Cerebellar cortex (tissue), 1 donor: ENCODE measurements around the gene BCL7A.
"Not testable (repeated sequence)": the region's sequence is repeated elsewhere in the genome, so short reads cannot be mapped to it uniquely, and the experiment has no call there.

ENCODE experiments used
- DNase-seq: peaks from one replicate; pipeline ENCODE4 v3.0.0-alpha.2; 2015; ENCODE audit warnings: low spot score

The BCL7A gene

DNA sequence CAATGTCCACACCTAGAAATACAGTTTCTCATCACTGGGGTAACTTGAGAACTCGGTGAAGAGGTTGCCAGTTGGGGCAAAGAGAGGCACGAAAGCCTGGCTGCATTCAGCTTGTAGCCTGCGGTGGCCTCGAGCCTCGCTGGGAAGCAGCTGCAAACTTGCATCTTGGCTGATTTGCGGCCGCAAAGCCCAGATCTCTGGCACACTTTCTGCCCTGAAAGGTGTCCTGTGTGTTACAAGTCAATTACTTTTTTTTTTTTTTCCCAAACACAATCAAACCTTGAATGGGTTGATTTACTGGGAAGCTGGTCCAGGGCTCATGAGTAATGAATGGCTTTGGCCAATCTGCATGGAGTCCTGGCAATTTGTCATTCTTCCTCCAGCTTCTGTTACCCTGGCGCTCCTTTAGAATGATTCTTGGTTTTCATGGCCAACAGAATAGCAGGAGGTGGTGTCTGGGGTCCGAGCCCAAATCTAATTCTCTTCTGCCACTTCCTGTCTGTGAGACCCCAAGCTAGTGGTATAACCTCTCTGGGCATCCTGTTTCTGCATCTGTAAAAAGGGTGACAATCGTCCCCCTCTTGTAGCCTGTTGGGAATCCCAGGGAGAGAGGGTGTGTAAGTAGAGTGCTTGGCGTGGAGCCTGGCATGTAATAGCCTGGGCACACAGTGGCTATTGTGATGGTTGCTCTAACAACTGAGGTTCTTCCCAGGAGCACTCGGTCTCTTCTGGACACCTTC is 6.7 kb downstream of the BCL7A start:
- peak; percentile 71 for DNase-seq

DNA sequence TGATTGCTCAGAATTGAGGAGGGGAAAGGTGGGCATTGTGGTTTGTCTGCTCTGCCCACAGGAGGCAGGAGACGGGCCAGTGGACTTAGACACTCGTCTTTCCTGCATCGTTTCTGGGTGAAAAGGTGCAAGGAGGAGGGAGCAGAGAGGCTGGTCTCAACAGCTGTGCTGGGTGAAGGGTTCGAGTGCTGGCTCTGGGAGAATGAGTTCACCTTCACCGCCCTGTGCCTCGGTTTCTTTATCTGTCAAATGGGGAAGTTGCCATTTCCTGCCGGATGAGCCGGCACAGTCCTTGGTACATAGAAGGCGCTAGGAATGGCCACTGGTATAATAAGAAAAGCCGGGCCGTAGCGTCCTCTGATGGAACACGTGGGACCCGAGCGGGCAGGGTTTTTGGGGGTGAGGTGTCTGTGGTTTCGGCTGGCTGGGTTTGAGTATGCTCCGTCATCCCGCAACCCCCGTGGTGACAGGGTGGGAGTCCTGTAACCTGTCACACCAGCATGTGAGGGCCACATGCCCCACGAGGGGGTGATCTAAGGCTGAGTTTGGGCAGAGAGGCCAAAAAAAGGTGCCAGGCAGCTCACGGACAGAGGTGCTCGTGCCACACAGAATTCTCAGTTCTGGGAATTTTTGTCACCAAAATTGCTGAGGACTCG is 7.3 kb downstream of the BCL7A start:
- no peak for DNase-seq

DNA sequence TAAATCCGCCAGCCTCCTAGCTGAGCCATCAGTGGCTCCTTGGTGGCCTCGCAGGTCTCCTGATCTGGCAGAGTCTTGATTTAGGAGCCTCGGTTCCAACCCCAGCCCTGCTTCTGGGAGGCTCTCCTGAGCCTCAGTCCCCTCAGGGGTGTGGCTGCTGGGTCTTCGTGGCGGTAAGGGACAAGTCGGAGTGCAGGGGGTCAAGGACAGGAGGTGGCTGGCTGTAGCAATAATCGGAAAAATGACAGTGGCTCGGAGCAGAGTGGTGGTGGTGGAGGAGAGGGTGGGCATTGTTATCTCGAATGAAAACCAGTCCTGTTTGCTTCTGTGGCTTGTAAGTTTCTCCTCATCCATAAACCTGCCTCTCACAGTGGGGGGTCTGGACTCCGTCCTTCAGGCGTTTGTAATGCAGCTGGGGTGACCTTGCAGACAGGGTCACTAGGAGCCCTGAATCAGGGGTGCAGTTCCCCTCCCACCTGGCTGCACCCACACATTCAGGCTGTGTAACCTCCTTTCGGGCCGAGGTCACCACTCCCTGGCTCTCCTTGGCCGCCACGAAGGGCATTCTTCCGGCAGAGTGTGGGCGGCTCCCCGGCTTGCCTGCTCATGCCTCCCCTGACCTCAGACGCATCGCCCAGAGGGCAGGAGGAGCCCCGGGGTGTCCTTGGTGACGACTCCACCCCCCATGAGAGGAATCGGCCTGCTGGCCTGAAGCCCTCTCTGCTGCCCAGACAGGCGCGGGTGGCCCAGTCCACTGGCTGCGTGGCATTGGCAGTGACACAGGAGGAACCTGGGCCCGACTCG is 8.1 kb downstream of the BCL7A start:
- no peak for DNase-seq

DNA sequence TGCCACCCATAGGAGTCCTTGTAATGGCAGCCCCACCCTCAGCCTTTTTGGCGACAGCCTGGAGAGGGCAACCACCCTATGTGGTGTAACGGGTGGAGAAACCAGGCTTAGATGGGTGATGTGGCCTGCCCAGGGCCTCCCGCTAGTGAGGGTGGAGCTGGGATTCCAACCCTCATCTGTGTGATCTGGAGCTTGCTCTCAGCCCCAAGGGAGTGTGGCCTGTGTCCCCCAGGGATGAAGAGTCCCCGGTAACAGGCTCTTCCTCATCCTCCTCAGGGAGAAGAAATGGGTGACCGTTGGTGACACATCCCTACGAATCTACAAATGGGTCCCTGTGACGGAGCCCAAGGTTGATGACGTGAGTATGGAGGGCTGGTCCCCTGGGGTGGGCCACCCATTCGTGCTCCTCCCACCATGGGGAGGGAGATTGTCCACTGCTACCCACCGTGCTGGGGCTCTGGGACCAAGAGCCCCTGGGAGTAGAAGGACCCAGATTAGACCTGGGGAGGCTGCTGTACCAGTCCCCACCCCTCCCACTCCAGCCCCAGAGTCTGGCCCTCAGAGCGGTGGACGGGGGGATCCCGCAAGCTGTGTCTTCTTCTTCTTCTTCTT is 8.8 kb downstream of the BCL7A start:
- no peak for DNase-seq

DNA sequence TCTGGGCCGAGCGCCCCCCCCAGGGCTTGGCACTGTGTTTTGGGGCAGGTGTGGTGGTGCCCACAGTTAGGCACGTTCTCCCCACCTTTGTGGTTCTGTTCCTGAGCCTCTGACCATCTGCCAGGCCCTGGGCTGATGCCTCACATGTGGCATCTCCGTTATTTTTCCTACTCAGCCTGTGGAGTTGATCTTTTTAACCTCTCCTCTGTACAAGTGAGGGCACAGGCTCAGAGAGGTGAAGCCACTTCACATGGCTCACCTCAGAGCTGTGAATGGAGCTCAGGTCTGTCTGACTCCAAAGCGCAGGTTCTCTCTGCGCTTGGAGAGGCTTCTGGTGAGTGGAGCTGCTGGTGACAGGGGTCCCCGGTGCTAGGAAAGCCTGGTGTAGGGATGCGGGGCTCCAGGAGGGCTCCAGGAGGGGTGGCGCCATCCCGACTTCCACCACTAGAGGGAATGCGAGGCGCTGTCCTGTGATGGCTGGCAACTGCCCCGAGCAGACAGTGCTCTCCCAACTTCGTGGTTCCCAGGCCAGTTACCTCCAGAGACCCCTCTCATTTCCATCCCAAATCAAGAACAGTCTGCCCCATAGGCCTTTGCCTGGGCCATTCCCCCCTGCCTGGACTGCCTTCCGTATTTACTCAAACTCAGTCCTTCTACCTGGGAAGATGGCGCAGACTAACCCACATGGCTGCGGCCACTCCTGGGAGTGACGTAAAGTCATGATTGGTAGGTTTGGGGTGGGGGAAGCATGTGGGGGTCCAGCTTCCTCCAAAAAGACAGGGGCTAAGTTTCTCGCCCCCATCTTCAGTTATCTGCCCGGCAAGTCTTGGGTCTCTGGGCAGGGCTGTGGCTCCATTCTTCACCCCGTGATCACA is 9.9 kb downstream of the BCL7A start:
- peak; percentile 41 for DNase-seq

DNA sequence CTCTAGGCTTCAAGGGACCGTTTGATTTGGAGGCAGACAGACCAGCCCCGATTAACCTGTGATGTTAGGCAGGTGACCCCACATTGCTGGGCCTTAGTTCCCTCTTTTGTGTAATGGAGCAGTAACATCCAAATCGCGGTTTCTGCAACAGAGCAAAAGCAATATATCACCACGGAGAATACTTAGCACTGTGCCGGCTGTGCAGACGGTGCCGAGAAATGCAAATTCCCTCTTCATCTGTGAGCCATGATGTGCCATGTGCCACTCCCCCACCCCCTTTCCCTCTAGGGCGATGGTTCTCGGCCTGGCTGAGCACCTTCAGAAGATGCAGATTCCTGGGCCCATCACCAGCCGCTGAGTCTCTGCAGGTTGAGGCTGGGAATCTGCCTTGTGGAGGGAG is 10.9 kb downstream of the BCL7A start:
- DNase-seq = no peak

DNA sequence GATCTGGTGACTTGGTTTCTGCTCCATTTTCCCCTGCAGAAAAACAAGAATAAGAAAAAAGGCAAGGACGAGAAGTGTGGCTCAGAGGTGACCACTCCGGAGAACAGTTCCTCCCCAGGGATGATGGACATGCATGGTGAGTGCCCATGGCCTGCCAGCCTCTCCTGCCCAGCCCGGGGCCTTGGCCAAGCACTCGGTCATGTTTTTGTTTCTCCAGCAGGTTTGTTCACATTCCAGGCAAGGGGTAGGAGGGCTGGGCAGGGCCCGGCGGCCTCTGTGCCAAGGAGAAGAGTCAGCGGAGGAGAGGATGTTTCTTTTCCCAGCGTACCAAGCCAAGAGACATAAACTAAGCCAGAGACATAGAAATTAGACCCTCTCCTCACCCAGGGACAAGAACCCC is 13.6 kb downstream of the BCL7A start:
- DNase-seq = no peak

DNA sequence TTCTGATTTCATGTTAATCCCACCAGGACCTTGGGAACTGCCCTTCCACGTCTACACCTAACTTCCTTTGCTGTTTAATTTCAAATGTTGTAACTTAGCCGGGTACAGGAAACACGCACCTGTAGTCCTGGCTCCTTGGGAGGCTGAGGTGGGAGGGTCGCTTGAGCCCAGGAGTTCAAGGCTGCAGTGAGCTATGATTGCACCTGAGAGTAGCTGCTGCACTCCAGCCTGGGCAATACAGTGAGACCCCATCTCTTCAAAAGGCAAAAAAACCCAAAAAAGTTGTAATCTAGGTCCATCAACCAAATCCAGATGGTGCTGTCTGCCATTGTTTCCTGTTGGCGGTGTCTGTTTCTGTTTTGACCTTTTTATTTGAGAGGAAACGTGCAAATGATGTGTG is 14.5 kb downstream of the BCL7A start:
- no peak for DNase-seq

DNA sequence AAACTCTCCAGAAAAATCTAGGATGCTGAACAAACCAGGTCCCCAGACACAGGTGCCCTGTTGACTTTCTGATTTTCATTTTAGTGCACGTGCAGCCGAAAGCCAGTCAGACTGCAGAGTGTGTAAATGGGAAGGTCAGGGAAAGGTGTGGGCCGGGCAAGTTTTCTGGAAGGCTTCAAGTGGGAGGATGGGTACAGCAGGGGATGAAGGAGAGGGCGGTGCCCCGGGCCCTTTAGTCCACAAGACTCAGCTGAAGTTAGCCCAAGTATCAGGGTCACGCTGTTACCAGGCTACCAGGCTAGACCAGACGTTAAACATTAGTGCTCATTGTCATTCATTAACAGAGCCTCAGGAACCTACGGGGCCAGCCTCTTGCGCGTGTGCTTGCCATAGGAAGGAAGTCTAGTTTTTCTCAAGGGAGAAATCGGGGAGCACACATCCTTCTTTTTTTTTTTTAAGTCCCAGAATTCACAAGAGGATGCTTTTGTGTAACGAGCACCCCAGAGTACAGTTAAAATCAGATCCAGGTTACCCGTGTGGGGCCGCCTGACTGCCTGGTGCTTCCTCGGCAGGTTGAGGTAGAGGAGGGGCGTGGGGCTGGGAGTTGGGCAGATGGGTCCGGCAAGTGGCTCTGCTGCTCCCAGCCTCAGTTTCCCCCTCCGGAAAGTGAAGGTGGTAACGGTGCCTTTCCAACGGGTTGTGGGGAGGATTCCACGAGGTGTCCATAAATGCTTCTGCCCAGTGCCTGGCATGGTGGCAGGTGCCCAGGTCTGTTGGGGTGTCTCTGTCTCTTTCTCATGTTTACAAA is 19.1 kb downstream of the BCL7A start:
- DNase-seq = no peak

DNA sequence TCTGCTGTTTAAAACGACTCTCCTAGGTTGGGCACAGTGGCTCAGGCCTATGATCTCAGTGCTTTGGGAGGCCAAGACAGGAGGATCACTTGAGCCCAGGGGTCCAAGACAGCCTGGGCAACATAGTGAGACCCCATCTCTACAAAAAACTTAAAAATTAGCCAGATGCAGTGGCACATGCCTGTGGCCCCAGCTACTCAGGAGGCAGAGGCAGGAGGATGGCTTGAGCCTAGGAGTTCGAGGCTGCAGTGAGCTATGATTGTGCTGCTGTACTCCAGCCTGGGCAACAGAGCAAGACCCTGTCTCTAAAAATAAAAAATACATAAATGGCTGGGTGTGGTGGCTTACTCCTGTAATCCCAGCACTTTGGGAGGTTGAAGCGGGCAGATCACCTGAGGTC is 19.8 kb downstream of the BCL7A start:
- not testable (repeated sequence) for DNase-seq

DNA sequence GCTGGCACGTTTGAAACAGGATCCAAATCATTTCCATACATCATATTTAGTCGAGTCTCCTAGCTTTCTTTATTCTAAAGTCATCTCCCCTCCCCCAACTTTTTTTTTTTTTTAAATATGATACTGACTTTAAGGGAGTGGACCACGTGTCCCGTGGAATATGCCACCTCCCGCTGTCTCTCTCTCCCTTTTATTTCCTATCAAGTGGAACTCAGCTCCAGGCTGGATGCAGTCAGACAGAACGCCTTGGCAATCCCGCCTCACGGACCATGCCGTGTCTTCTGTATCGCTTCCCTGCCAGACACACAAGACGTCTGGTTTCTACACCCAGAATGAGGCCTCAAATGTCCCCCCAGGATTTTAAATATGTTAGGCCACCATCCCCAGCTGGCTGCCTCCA is 21.2 kb downstream of the BCL7A start:
- no peak for DNase-seq

DNA sequence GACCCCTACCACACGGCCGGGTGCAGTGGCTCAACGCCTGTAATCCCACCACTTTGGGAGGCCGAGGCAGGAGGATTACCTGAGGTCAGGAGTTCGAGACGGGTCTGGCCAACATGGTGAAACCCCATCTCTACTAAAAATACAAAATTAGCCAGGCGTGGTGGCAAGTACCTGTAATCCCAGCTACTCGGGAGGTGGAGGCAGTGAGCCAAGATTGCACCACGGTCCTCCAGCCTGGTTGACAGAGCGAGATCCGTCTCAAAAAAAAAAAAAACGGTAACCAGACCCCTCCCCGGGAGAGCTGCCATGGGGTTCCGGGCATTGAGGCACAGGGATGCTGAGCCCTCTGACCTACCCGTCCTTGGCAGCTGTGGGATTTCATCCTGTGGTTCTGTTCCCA is 21.8 kb downstream of the BCL7A start:
- no peak for DNase-seq

DNA sequence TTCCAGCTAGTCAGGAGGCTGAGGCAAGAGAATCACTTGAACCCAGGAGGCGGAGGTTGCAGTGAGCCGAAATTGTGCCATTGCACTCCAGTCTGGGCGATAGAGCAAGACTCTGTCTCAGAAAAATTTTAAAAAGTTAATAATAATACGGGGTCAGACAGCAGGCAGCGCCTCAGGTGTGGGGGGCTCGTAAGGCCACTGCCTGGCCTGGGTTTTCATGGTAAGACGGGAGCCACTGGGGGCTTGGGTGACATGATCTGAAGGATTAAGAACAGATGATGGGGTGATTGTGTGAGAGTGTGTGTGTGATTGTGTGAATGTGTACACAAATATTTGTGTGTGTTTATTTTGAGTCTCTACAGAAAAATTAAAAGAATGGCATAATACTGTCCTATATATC is 23.6 kb downstream of the BCL7A start:
- no peak for DNase-seq

DNA sequence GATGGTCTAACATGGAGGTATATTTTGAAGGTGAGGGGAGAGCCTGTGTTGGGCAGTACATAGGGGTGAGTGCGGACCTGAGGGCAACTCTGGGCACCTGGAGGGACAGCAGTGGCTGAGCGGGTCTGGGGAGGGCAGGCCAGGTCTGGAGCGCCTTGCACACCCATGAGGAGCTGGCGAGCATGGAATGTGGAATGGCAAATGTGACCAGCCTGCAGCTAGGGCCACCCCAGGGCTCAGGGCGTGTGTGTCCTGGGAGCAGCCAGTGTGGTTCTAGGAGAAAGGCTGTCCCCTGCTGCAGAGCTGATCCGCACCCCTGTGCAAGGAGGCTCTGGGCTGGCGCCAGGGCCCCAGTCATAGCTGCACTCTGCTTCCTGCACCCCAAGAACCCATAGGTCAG is 24.5 kb downstream of the BCL7A start:
- no peak for DNase-seq

DNA sequence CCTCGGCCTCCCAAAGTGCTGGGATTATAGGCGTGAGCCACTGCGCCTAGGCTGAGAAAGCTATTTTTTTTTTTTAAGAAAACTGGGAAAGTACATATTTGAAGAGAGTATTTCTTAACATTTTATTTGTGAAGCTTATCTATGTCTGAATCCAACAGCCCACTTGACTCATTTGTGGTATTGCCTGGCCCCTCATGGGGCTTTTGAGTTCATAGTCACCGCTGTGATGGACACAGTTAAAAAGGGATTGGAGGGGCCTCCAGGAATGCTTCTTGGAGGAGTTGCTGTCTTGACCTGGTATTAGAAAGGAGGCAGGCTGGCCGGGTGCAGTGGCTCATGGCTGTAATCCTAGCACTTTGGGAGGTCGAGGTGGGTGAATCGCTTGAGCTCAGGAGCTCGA is 26.5 kb downstream of the BCL7A start:
- no peak for DNase-seq

DNA sequence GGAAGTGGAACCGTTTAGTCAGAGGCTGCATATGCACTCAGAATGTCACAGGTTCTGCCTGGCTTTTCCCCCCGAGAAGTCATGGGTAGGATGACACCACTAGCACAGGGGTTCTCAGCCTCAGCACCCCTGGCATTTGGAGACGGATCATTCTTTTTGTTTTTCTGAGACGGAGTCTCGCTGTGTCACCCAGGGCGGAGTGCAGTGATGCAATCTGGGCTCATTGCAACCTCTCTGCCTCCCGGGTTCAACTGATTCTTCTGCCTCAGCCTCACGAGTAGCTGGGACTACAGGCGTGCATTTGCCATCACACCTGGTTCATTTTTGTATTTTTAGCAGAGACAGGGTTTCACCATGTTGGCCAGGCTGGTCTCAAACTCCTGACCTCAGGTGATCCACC is 28.1 kb downstream of the BCL7A start:
- DNase-seq = no peak

DNA sequence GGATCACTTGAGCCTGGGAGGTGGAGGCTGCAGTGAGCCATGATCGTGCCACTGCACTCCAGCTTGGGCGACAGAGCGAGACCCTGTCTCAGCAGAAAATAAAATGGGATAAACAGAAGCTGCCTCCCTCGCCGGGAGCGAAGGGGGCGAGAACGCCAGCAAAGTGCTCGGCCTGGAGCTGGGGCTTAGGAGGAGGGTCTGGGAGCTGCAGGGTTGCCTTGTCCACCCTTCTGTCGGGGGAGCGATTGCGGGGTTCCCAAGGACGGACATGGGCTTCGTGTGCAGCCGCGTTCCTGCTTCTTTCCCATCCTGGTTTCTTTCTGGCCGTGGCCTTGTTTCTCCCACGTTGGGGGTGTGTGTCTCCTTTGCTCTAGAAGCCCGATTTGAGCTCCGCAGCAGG is 29.0 kb downstream of the BCL7A start:
- DNase-seq = no peak

DNA sequence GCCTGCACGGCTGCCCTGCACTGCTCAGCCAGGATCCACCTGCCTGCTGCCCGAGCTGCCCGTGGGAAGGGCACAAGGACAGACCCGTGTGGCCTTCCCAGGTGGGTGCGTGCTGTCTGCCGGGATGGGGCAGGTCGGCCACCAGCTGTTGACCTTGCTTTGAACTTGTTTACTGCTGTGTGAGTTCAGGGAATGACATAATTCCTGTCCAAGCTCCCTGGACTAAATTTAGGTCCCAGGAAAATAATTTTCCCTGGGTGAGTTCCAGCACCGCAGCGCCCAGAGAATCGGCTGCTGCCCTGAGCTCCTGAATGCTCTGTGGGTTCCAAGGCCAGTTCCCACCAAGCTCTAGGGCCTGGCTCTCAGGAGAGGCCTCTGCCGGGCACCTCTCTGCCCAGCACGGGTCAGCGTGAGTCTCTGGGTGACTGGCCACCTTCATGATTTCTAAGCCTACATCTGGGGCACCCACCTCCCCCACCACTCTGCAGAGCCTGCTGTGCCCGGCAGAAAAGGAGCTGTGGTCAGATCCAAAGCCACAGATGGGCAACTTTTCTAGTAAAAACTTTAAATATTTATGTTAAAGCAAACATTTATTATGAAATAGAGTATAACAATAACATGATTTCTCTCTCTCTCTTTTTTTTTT is 29.7 kb downstream of the BCL7A start:
- peak; percentile 42 for DNase-seq

DNA sequence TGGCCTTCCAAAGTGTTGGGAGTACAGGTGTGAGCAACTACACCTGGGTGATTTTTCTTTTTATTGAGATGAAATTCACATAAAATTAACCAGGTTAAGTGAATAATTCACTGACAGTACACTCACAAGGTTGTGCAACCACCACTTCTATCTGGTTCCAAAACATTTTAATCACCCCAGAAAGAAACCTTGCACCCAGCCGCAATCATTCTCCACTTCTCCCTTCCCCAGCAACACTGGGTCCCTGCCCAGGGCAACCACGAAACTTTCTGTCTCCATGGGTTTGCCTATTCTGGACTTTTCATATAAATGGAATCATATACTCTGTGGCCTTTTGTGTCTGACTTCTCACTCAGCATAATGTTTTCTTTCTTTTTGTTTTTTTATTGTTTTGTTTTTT is 30.6 kb downstream of the BCL7A start:
- DNase-seq = no peak

DNA sequence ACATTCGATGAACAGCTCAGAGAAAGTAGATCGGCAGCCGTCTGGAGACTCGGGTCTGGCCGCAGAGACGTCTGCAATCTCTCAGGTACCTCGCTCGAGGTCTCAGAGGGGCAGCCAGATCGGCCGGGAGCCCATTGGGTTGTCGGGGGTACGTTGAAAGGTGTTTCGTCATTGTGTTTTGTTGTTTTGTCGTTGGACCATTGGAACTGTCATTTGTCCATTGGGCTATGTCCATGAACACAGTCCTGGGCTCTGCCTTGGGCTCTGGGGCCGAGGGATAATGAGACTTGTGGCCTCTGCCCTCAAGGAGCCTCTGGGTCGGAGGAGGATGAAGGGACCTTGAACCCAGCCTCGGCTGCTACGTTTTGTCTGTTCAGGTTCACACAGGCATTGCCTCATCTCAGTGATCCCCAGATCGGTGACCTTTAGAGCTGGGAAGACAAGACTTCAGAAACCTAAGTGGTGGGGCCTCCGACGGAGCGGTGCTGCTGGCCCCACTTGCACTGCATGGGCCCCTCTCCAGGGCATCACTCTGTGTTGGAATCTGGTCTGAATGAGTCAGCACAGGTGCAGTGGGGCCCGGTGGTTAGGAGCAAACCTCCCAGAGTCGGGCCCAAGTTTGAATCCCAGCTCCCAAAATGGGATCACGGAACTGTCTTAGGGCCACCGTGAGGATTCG is 33.3 kb downstream of the BCL7A start:
- DNase-seq = no peak
